Smooth muscle cell (in vitro differentiated cells): ENCODE data around the gene SEMA3A. TPM values are rescaled to one million over a fixed set of nuclear protein-coding genes. Genes with fewer than 3 reads are reported as not detected.

ENCODE experiments used
- DNase-seq: peaks from one replicate; lab custom pipeline; 2025; ENCODE audit not compliant: unreplicated experiment; lab: John Stamatoyannopoulos, UW
- H2AFZ ChIP-seq: fragments of 200-600 bp; sonication (generic); 2 replicates; pipeline ENCODE4 v1.6.0; 2016; ENCODE audit warnings: antibody characterized with exemption, low read depth, mild to moderate bottlenecking
- H3F3A ChIP-seq: fragments of 200-600 bp; sonication (generic); 2 replicates; pipeline ENCODE4 v1.6.0; 2017; ENCODE audit warnings: antibody characterized with exemption, low read depth
- H3K27ac ChIP-seq: fragments of 200-600 bp; sonication (generic); 2 replicates; pipeline ENCODE4 v1.5.1; 2016; ENCODE audit warnings: low read depth, mild to moderate bottlenecking
- H3K27me3 ChIP-seq: fragments of 200-600 bp; sonication (generic); 2 replicates; pipeline ENCODE4 v1.6.1; 2016; ENCODE audit warnings: low read depth, mild to moderate bottlenecking
- H3K36me3 ChIP-seq: fragments of 200-600 bp; sonication (generic); 2 replicates; pipeline ENCODE4 v1.5.1; 2016; ENCODE audit warnings: low read depth
- H3K4me1 ChIP-seq: fragments of 200-600 bp; sonication (generic); 2 replicates; pipeline ENCODE4 v1.5.1; 2016; ENCODE audit warnings: low read depth
- H3K4me2 ChIP-seq: fragments of 200-600 bp; sonication (generic); 2 replicates; pipeline ENCODE4 v1.6.0; 2016; ENCODE audit warnings: mild to moderate bottlenecking
- H3K4me3 ChIP-seq: fragments of 200-600 bp; sonication (generic); 2 replicates; pipeline ENCODE4 v1.5.1; 2016; ENCODE audit warnings: mild to moderate bottlenecking
- H3K79me2 ChIP-seq: fragments of 200-600 bp; sonication (generic); 2 replicates; pipeline ENCODE4 v1.6.0; 2016; ENCODE audit warnings: low read depth, mild to moderate bottlenecking
- H3K9ac ChIP-seq: fragments of 200-600 bp; sonication (generic); 2 replicates; pipeline ENCODE4 v1.6.0; 2016; ENCODE audit warnings: low read depth
- H3K9me3 ChIP-seq: fragments of 200-600 bp; sonication (generic); replicated peaks from 2 replicates; pipeline ENCODE4 v1.5.1; 2016; ENCODE audit warnings: low read depth
- H4K20me1 ChIP-seq: fragments of 200-600 bp; sonication (generic); 2 replicates; pipeline ENCODE4 v1.6.0; 2016; ENCODE audit warnings: low read depth
- CTCF ChIP-seq: fragments of 200-600 bp; sonication (generic); IDR thresholded peaks from 2 replicates; pipeline ENCODE4 v1.5.1; 2017; ENCODE audit warnings: borderline replicate concordance, mild to moderate bottlenecking, antibody characterized with exemption; ENCODE audit not compliant: insufficient read depth, poor library complexity, severe bottlenecking
- WGBS: methylation state at CpG from one replicate; pipeline ENCODE4 v1.1.7; 2016; ENCODE audit warnings: low lambda C conversion rate; 5-methylcytosine and 5-hydroxymethylcytosine counted together
- polyA plus RNA-seq: library from polyadenylated mRNA; unstranded; fragments of >200 nt; fragmentation: Nextera tagmentation; extraction: Ambion mirVana; gene quantifications from 2 replicates; pipeline ENCODE4 v1.2.1, GENCODE V29; 2016
- total RNA-seq: library from RNA; depleted of rRNA; stranded (reverse); fragments of >200 nt; gene quantifications from 2 replicates; pipeline ENCODE4 v1.2.3, GENCODE V29; 2014

SEMA3A gene
- total and polyA plus RNA-seq, 2 experiments from 2014 or later, result 8.3 to 34.6 TPM

GRCh38 chr7:84088802-84089201 lies 105.8 kb downstream of the SEMA3A start:
- Histone ChIP-seq H4K20me1 (no peaks in the 10 kb centered on the region), H3K79me2 (no peaks in the 10 kb centered on the region), H3F3A (no peaks in the 10 kb centered on the region), H3K9me3 (no peaks in the 10 kb centered on the region), H3K4me2 (peak overlapping the region; percentile 70), H3K4me3 (no peak overlapping the region), H3K27me3 (no peaks in the 10 kb centered on the region), H3K36me3 (no peaks in the 10 kb centered on the region), H3K27ac (peak overlapping the region; percentile 66), H2AFZ (peak overlapping the region; percentile 73), H3K4me1 (peaks cover 12% of the 10 kb centered on the region), H3K9ac (no peak overlapping the region)
- no peak for DNase-seq
- TF ChIP-seq CTCF, result no peak
- WGBS, result 14% methylated on average over 1 of the region's 1 CpG

GRCh38 chr7:84085998-84086397 lies 108.6 kb downstream of the SEMA3A start:
- Histone ChIP-seq H3K4me2 (peak overlapping the region; percentile 2), H3K36me3 (no peaks in the 10 kb centered on the region), H3K27ac (peak overlapping the region; percentile 23), H3K9ac (no peak overlapping the region), H3K4me1 (peaks cover 12% of the 10 kb centered on the region), H3K27me3 (no peaks in the 10 kb centered on the region), H2AFZ (peak overlapping the region; percentile 23), H3F3A (no peaks in the 10 kb centered on the region), H3K79me2 (no peaks in the 10 kb centered on the region), H3K4me3 (no peak overlapping the region), H3K9me3 (no peaks in the 10 kb centered on the region), H4K20me1 (no peaks in the 10 kb centered on the region)
- DNase-seq, result no peak
- WGBS, result 61% methylated on average over 3 of the region's 3 CpGs
- no peak for TF ChIP-seq CTCF

- Histone ChIP-seq H3K9ac (no peak overlapping the region), H3K36me3 (no peaks in the 10 kb centered on the region), H3K9me3 (no peaks in the 10 kb centered on the region), H3K27me3 (no peaks in the 10 kb centered on the region), H4K20me1 (no peaks in the 10 kb centered on the region), H3K4me3 (no peak overlapping the region), H3K4me1 (peaks cover 12% of the 10 kb centered on the region), H3F3A (no peaks in the 10 kb centered on the region), H2AFZ (no peak overlapping the region), H3K27ac (no peak overlapping the region), H3K4me2 (peak overlapping the region; percentile 2), H3K79me2 (no peaks in the 10 kb centered on the region)
- 10% methylated on average over 1 of the region's 1 CpG for WGBS
- DNase-seq, result no peak
- TF ChIP-seq CTCF, result no peak
Measured at GRCh38 chr7:84085147-84085546, 109.4 kb downstream of the SEMA3A start.

- Histone ChIP-seq H2AFZ (no peak overlapping the region), H3K9ac (no peak overlapping the region), H3K4me1 (peaks cover 12% of the 10 kb centered on the region), H3K27ac (no peak overlapping the region), H3K9me3 (no peaks in the 10 kb centered on the region), H3K4me2 (no peak overlapping the region), H3K79me2 (no peaks in the 10 kb centered on the region), H4K20me1 (no peaks in the 10 kb centered on the region), H3K36me3 (no peaks in the 10 kb centered on the region), H3F3A (no peaks in the 10 kb centered on the region), H3K4me3 (no peak overlapping the region), H3K27me3 (no peaks in the 10 kb centered on the region)
- no peak for TF ChIP-seq CTCF
- no peak for DNase-seq
- 94% methylated on average over 2 of the region's 2 CpGs for WGBS
Measured at GRCh38 chr7:84083846-84084245, 110.7 kb downstream of the SEMA3A start.
